Stimulated activated CD8-positive, alpha-beta memory T cell treated with anti-CD3 and anti-CD28 coated beads, Interleukin-12 subunit alpha, Interleukin-12 subunit beta, amount 100 ng/mL, for 4 hours (primary cell): Measurements from ENCODE around the gene HSD17B1.
"Not testable (repeated sequence)": the region's sequence is repeated elsewhere in the genome, so short reads cannot be mapped to it uniquely, and the experiment has no call there.

Experiments used
- DNase-seq: peaks from one replicate; pipeline ENCODE4 v3.0.0-alpha.2; 2020; ENCODE audit warnings: low read depth

Gene HSD17B1

DNA sequence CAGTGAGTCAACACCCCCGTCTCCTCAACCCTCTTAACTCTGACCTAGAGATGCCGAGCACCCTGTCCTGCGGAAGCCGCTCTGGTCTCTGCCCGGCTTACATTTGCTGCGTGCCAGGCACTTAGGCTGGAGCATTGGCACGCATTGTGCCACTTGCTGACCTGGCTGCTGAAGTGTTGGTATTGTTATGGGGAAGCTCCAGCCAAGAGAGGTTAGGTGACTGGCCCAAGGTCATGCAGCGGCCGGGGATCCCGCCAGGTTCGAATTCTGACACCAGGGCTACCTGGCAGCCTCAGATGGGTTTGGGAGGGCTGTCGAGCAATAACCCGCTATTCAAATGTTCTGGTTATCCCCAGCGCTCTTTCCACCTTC lies 5.0 kb upstream of the HSD17B1 start:
- no peak for DNase-seq

DNA sequence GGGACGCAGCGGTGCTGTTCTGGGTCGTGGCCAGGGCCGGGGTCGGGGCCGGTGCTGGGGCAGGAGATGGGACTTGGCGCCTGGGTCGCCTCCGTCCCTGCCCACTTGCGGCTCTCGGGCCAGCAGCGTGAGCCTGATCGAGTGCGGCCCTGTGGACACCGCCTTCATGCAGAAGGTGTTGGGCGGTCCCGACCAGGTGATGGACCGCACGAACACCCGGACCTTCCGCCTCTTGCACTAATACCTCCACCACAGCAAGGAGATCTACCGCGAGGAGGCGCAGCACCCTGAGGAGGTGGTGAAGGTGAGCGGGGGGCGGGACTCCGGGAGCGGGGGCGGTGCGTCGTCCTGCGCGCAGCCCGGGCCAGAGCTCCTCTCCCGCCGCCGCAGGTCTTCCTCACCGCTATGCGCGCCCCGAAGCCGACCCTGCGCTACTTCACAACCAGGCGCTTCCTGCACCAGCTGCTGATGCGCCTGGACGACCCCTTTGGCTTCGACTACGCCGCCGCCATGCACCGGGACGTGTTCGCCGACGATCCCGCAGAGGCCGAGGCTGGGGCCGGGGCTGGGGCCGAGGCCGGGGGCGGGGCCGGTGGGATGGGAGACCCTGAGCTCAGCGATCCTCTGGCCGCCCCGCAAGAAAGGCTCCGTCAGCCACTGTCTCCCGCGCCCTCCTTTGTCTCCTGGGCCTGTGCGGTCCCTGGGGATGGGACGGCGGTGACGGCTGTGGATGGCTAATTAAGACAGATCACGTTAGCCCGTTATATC lies 4.5 kb upstream of the HSD17B1 start:
- DNase-seq: peak; percentile 62

DNA sequence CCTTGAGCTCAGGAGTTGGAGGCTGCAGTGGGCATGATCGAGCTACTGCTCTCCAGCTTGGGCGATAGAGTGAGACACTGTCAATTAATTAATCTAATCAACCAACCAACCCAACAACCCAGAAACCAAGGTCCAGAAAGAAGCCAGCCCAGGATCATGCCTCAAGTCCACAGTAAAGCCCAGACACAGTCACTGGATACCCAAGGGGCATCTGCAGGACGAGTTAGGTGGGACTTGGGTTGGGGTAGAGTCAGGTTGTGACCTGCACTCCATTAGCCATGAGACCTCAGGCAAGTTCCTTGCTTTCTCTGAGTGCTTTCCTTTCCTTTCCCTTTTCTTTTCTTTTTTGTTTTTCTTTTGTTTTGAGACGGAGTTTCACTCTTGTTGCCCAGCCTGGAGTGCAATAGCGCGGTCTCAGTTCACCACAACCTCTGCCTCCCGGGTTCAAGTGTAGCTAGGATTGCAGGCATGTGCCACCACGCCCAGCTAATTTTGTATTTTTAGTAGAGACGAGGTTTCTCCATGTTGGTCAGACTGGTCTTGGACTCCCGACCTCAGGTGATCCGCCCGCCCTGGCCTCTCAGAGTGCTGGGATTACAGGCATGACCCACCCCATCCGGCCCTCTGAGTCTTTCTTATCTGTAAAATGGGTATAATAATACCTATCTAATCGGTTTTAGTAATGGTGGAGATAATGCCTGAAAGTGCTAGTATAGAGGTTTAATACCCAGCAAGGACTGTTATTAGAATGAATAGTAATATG lies 3.5 kb upstream of the HSD17B1 start:
- no peak for DNase-seq

DNA sequence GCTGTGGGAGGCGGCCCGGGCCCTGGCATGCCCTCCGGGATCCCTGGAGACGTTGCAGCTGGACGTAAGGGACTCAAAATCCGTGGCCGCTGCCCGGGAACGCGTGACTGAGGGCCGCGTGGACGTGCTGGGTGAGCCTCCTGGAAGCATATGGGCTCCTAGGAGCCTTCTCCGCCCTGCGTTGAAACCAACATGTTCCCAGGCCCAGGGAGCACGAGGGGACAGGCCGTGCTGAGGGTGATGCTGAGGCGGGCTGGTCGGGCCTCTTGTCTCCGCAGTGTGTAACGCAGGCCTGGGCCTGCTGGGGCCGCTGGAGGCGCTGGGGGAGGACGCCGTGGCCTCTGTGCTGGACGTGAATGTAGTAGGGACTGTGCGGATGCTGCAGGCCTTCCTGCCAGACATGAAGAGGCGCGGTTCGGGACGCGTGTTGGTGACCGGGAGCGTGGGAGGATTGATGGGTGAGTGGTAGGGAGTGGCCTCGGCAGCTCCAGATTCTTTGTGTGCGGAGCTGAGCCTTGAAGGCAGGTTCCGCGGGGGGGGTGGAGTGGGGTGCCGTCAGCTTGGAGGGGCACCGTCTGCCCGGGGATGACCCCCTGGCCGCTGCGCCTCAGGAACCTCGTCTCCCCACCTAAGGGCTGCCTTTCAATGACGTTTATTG lies 567 bp downstream of the HSD17B1 start:
- no peak for DNase-seq

DNA sequence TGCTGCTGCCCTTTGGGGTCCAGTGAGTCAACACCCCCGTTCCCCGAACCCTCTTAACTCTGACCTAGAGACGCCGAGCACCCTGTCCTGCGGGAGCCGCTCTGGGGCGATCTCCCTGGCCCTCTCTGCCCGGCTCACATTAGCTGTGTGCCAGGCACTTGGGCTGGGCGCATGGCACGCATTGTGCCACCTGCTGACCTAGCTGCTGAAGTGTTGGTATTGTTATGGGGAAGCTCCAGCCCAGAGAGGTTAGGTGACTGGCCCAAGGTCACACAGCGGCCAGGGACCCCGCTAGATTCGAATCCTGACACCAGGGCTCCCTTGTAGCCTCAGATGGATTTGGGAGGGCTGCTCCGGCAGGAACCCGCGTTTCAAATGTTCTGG lies 1.1 kb downstream of the HSD17B1 start:
- DNase-seq: no peak

DNA sequence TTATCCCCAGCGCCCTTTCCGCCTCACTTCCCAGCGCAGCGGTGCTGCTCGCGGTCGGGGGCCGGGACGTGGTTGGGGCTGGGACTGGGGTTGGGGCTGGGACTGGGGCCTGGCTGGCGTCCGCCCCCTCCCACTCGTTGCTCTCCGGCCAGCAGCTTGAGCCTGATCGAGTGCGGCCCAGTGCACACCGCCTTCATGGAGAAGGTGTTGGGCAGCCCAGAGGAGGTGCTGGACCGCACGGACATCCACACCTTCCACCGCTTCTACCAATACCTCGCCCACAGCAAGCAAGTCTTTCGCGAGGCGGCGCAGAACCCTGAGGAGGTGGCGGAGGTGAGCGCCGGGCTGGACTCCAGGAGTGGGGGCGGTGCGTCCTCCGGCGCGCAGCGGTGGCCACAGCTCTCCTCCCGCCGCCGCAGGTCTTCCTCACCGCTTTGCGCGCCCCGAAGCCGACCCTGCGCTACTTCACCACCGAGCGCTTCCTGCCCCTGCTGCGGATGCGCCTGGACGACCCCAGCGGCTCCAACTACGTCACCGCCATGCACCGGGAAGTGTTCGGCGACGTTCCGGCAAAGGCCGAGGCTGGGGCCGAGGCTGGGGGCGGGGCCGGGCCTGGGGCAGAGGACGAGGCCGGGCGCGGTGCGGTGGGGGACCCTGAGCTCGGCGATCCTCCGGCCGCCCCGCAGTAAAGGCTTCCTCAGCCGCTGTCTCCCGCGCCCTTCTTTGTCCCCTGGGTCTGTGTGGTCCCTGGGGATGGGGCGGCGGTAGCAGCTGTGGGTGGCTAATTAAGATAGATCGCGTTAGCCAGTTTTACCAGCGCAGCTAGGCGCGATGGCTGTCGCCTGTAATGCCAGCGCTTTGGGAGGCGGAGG lies 1.8 kb downstream of the HSD17B1 start:
- DNase-seq: peak; percentile 65

DNA sequence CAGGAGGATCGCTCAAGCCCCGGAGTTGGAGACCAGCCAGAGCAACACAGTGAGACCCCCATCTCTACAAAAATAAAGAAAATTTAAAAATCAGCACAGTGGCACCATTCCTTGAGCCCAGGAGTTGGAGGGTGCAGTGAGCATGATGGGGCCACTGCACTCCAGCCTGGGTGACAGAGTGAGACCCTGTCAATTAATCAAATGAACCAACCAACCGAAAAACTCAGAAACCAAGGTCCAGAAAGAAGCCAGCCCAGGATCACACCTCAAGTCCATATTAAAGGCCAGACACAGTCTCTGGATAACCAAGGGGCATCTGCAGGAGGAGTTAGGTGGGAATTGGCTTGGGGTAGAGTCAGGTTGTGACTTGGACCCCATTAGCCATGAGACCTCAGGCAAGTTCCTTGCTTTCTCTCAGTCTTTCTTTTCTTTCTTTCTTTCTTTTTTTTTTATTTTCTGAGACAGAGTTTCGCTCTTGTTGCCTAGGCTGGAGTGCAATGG lies 2.4 kb downstream of the HSD17B1 start:
- no peak for DNase-seq

DNA sequence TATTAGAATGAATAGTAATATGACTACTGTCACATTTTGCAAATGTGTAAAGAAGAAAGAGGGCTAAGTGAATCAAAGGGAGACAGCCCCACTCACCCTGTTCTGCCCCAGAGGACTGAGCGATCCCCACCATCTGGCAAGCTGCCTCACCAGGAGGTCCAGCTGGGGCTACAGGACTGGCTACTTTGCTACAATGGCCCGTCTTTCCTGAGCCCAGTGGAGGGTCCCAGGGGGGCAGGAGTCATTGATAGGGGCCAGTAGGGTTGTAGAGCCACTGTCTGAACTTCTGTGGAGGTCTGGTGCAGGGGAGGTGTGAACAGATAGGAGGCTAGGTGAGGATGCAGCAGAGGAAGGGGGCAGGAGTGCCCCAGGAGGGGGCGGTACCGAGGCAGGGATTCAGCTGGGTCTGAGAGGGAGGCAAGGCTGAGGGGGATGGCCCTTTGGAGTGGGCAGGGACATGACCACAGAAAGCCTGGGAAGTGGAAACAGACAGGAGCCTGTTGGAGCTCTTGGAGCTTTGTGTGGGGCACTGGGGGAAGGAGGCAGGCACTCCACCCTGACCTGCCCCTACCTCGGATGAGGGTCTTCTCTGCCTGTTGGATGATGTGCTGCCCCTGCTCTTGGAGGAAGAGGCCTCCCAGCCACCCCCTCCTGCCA lies 3.4 kb downstream of the HSD17B1 start:
- not testable (repeated sequence) for DNase-seq

DNA sequence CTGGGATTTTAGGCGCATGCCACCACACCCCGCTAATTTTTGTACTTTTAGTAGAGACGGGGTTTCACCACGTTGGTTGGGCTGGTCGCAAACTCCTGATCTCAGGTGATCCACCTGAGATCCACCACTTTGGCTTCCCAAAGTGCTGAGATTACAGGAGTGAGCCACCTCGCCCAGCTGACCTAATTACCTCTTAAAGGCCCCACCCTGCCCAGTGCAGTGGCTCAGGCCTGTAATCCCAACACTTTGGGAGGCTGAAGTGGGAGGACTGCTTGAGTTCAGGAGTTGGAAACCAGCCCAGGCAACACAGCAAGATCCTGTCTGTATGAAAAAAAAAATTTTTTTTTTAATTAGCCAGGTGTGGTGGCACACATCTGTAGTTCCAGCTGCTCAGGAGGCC lies 6.4 kb downstream of the HSD17B1 start:
- no peak for DNase-seq

DNA sequence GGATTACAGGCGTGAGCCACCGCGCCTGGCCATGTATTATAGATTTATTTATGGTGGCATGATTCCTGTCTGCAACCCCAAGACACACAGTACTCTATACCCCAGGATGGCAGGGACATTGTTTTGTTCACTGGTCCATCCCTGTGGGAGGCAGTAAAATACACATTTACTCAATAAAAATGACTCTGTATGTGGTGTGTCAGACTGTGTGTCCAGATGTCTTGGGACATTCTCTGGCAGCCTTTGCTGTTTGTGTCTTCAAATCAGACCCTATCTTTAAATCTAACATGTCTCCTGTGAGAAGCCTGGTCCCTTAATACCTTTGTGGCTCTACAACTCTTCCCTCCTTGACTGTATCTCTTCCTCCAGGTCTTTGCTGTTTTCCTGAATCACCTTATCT lies 7.5 kb downstream of the HSD17B1 start:
- DNase-seq: no peak

DNA sequence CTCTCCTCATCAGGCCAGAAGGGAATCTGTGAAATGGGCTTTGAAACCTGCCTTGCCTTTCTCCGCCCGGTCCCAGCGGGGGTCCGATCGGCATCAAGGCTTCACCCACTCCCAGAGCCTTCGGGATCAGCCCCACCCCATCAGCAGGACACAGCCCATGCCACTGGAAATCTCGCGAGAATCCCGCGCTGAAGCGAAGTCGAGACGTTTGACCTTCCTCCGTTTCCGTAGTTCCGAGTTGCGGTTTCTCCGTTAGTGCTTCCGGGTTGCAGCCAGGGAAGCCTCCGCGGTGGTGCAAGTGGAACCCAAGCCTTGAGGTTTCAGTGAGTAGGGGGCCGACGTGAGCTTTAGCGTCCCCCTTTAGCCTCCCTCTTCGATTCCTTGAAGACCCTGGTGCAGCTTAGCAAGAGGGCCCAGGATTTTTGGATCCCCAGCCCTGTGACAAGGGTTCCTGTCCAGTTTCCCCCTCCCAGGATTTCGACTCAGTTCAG lies 9.2 kb downstream of the HSD17B1 start, which contains the start of gene COASY:
TSS of gene COASY (plus strand) at position 252 of the 491 bp plus-strand sequence. CDS start 475 bp downstream, outside the sequence.
- peak; percentile 80 for DNase-seq

DNA sequence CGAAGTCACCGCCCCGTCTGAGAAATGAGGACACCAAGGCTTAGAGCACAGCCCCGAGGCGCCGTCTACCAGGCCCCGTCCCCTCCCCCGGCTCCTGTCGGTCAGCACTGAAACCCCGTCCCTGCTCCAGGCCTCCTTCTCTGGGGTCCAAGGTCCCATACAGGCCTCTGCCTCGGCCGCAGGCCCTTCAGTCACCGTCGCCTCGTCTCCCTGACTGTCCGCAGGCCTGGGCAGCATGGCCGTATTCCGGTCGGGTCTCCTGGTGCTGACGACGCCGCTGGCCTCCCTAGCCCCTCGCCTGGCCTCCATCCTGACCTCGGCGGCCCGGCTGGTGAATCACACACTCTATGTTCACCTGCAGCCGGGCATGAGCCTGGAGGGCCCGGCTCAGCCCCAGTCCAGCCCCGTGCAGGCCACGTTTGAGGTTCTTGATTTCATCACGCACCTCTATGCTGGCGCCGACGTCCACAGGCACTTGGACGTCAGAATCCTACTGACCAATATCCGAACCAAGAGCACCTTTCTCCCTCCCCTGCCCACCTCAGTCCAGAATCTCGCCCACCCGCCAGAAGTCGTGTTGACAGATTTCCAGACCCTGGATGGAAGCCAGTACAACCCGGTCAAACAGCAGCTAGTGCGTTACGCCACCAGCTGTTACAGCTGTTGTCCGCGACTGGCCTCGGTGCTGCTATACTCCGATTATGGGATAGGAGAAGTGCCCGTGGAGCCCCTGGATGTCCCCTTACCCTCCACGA lies 9.8 kb downstream of the HSD17B1 start:
- DNase-seq: no peak

DNA sequence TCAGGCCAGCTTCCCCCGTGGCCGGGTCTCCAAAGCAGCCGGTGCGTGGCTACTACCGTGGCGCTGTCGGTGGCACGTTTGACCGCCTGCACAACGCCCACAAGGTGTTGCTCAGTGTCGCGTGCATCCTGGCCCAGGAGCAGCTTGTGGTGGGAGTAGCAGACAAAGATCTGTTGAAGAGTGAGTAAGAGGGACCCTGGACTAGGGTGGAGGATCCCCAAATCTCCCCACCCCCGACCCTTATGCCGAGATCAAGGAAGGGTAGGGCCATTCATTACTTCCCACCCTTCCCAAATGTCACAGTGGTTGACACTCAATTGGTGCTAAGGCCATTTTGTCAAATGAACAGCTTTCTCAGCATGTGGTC lies 10.4 kb downstream of the HSD17B1 start:
- DNase-seq: no peak

DNA sequence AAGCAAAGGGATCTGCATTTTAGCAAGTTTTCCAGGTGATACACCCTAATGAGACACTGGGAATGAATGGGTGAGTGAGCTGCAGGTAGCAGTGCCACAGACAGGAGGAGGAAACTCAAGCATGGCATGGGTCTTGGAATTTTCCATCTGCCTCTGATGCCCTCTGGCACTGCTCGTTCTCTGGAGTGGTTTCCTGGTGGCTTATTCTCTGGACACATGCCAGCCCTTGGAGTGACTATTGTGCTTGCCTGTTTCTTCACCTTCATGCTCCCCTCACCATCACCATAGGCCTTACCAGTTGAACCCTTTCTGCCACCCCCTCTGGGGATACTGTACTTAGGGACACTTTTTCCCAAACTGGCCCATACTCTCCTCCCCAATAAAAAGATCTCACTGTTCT lies 10.8 kb downstream of the HSD17B1 start:
- DNase-seq: no peak

DNA sequence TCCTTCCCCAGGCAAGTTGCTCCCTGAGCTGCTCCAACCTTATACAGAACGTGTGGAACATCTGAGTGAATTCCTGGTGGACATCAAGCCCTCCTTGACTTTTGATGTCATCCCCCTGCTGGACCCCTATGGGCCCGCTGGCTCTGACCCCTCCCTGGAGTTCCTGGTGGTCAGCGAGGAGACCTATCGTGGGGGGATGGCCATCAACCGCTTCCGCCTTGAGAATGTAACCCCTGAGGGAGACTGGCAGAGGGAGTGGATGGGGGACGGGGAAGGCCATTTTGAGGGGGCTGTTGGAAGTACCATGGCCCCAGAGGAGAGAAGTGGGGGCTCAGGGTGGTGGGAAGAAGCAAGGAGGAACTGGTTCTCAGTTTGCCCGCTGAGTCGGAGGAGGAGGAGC lies 11.2 kb downstream of the HSD17B1 start:
- DNase-seq: no peak

DNA sequence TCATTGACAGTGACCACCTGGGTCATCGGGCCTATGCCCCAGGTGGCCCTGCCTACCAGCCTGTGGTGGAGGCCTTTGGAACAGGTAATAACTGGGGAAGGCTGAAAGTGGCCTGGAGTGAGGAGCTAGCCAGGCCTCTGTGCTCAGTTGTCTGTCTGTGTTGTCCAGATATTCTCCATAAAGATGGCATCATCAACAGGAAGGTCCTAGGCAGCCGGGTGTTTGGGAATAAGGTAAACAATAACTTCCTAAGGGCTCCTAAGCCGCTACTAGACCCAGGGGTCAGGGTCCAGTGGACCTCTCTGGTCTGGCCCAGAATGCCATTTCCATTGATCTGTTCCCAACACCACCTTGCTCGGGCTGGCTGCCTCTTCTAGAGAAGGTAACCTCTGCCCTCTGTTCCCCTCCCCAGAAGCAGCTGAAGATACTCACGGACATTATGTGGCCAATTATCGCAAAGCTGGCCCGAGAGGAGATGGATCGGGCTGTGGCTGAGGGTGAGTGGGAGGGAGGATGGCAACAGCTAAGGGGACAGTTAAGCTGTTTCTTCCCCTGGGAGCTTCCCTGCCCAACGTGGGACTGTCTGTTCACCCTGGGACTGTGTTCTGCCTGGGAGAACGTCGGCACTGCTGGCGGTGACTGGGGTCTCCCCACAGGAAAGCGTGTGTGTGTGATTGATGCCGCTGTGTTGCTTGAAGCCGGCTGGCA lies 12.2 kb downstream of the HSD17B1 start:
- DNase-seq: no peak

DNA sequence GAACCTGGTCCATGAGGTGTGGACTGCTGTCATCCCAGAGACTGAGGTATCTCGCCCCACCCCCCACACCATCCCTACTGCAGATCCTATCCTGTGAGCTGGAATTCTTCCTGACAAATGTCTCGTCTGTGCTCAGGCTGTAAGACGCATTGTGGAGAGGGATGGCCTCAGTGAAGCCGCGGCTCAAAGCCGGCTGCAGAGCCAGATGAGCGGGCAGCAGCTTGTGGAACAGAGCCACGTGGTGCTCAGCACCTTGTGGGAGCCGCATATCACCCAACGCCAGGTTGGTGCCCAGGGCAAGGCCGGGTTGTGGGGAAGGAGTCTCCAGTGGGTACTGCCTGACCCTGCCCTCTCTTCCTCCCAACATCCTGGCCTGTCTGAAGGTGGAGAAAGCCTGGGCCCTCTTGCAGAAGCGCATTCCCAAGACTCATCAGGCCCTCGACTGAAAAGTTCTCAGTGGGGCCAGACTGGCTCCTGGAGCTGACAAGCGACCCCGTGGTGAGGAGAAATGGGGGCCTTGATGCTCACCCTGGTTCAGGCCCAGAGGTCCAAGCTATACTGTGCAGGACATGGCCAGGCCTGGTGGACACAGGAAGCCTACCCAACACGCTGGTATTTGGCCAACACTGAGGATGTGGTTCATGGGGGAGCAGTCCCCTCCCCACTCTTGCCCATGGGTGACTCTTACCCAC lies 12.9 kb downstream of the HSD17B1 start:
- no peak for DNase-seq

DNA sequence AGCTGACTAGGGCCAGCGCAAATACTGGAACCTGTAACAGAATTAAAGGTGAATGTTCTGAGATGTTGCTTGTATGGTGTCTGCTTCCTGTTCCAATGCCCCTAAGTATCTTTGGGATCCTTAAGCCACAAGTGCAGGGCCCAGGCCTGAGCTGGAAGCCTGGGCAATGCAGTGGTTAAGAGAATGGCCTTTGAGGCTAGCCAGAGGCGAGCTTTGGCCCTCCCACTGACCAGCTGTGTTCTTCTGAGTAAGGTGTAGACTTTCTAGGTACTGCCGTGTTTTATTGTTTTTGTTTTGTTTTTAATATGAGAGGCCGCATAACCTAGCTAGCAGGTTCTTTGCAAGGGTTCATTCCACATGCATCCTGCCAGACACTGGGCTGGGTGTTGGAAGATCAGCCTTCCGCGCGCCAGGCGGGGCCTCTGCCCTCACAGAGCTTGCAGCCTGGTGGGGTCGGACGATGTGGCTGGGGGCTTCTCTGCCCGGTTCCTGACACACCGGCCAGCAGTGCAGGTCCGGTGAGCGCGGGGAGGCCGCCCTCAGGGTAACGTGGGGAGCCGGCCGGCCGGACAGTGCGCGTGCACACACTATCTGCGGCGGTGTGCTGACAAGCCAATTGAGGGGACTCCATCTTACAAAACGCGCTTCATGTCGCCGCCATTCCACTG lies 13.6 kb downstream of the HSD17B1 start:
- DNase-seq: no peak
